Measurements from ENCODE around the gene OTULIN. TPM values are rescaled to one million over a fixed set of nuclear protein-coding genes. Genes with fewer than 3 reads are reported as not detected.
A peak's percentile ranks its signal among the peaks of the same experiment; 100 is the strongest.

The OTULIN gene
- total RNA-seq, 2 donors from 2014 or later: 19.7 to 37.6 TPM

DNA sequence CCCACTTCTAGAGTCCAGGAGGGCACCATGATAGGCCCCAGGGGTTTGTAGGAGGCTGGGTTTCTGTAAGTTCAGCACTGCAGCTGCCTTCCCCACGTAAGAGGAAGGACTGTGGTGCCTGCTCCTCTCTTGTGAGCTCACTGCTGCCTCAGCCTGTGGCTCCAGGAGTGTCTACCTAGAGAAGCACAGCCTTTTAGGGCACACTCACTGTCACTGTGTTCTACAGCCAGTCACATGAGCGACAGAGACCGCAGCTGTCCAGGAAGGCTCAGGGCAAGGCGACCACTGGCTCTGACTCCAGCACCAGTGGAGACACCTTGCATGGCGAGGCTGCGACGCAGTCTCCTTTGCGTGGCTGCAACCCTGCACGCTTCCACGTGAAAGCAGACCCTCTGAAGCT is 72.8 kb downstream of the OTULIN start:
- TF ChIP-seq, protein P1, sequence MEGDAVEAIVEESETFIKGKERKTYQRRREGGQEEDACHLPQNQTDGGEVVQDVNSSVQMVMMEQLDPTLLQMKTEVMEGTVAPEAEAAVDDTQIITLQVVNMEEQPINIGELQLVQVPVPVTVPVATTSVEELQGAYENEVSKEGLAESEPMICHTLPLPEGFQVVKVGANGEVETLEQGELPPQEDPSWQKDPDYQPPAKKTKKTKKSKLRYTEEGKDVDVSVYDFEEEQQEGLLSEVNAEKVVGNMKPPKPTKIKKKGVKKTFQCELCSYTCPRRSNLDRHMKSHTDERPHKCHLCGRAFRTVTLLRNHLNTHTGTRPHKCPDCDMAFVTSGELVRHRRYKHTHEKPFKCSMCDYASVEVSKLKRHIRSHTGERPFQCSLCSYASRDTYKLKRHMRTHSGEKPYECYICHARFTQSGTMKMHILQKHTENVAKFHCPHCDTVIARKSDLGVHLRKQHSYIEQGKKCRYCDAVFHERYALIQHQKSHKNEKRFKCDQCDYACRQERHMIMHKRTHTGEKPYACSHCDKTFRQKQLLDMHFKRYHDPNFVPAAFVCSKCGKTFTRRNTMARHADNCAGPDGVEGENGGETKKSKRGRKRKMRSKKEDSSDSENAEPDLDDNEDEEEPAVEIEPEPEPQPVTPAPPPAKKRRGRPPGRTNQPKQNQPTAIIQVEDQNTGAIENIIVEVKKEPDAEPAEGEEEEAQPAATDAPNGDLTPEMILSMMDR (IDR thresholded peaks at IDR 0.05): no peak
- no peak for TF ChIP-seq POLR2A (IDR thresholded peaks at IDR 0.05)
- intact Hi-C loops (cut with DNase I): no loop called here
- no peaks in the 10 kb centered on the region for H3K36me3 ChIP-seq (replicated peaks in 1 of 2; ENCODE audit: insufficient read depth in 1 of 2, low read depth in 2 of 2)
- no peaks in the 10 kb centered on the region for H3K4me1 ChIP-seq
- DNase-seq (no peak), ATAC-seq (no peak)
- WGBS, 2 donors: 93 to 98% methylated on average over 8 to 10 of the region's 10 CpGs
- no peak overlapping the region for H3K27ac ChIP-seq
- no peaks in the 10 kb centered on the region for H3K27me3 ChIP-seq
- no peaks in the 10 kb centered on the region for H3K9me3 ChIP-seq
- no peak overlapping the region for H3K4me3 ChIP-seq

DNA sequence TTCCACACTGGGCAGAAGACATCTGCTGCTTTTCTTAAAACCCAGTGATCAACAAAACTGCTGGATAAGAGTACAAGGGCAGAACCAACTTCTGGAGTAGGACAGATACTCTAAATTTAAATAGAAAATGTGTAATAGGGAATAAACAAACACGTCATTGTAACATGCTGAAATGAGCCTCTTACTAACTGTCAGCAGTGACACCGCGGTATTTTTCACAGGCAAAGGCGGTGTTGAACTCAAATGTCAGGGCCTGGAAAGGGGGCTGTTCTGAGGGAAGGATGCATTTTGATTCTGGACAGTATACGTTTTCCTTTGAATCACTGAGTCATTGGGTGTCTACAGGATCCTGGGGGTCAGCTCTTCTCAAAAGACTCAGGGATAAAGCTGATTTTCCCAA is 73.5 kb downstream of the OTULIN start:
- H3K9me3 ChIP-seq: no peaks in the 10 kb centered on the region
- DNase-seq (no peak), ATAC-seq (no peak)
- TF ChIP-seq, protein P1 (IDR thresholded peaks at IDR 0.05): no peak
- TF ChIP-seq POLR2A (IDR thresholded peaks at IDR 0.05): no peak
- no peaks in the 10 kb centered on the region for H3K4me1 ChIP-seq
- intact Hi-C loops (cut with DNase I): no loop called here
- H3K27me3 ChIP-seq: no peaks in the 10 kb centered on the region
- H3K27ac ChIP-seq: no peak overlapping the region
- no peak overlapping the region for H3K4me3 ChIP-seq
- 84 to 94% methylated on average over 5 of the region's 5 CpGs for whole genome bisulfite sequencing, 2 donors
- H3K36me3 ChIP-seq (replicated peaks in 1 of 2; ENCODE audit: insufficient read depth in 1 of 2, low read depth in 2 of 2): no peaks in the 10 kb centered on the region

DNA sequence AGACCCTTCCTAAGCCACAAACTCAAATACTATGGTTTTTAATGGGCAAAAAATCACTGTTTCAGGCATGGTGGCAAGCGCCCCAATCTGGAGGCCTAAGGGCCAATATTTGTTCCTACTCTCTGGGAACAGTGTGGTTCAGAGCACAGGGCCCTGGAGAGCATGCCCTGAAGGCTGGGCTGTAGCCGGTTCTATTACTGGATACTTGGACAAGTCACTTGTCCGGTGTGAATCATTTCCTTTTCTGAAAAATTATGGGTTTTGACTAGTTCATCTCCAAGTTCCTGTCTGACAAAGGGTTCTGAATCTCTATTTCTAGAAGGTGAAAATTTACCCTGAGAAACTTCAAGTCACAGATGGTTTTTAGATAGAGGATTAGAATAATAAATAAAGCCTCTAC is 75.0 kb downstream of the OTULIN start:
- ATAC-seq (no peak), DNase-seq (peak in 1 of 4 donors; percentile 23)
- TF ChIP-seq, protein P1 (IDR thresholded peaks at IDR 0.05): no peak
- no peak for TF ChIP-seq POLR2A (IDR thresholded peaks at IDR 0.05)
- no peak overlapping the region for H3K27ac ChIP-seq
- no peaks in the 10 kb centered on the region for H3K4me1 ChIP-seq
- 75 to 83% methylated on average over 3 of the region's 3 CpGs for WGBS, 2 donors
- intact Hi-C loops (cut with DNase I): no loop called here
- no peak overlapping the region for H3K4me3 ChIP-seq
- no peaks in the 10 kb centered on the region for H3K36me3 ChIP-seq (replicated peaks in 1 of 2; ENCODE audit: insufficient read depth in 1 of 2, low read depth in 2 of 2)
- H3K27me3 ChIP-seq: no peaks in the 10 kb centered on the region
- H3K9me3 ChIP-seq: no peaks in the 10 kb centered on the region

DNA sequence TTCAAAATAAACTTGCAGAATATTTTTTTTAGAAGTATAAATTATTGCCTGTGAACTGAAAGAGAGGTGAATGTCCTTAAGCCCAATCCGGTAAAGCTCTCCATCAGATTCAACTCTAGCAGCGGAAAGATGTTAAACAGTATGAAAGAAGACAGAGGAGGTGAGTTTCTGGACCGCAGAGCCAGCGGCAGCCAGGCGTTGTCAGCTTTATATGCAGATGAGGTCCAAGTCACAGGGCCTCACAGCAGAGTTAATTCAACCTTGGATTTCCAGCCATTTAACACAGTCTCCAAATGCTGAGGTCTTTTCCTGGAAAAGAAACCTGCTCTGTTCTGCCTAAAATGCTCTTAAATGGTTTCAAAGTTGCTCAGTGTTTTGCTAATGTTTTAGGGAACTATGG is 75.5 kb downstream of the OTULIN start:
- Histone ChIP-seq H3K27me3 (no peaks in the 10 kb centered on the region), H3K9me3 (no peaks in the 10 kb centered on the region), H3K4me3 (no peak overlapping the region), H3K27ac (no peak overlapping the region), H3K4me1 (no peaks in the 10 kb centered on the region), H3K36me3 (replicated peaks in 1 of 2; ENCODE audit: insufficient read depth in 1 of 2, low read depth in 2 of 2) (no peaks in the 10 kb centered on the region)
- TF ChIP-seq, protein P1 (IDR thresholded peaks at IDR 0.05): no peak
- no peak for TF ChIP-seq POLR2A (IDR thresholded peaks at IDR 0.05)
- no peak for DNase-seq
- intact Hi-C loops (cut with DNase I): no loop called here
- ATAC-seq: no peak
- 88 to 91% methylated on average over 5 of the region's 5 CpGs for WGBS, 2 donors

DNA sequence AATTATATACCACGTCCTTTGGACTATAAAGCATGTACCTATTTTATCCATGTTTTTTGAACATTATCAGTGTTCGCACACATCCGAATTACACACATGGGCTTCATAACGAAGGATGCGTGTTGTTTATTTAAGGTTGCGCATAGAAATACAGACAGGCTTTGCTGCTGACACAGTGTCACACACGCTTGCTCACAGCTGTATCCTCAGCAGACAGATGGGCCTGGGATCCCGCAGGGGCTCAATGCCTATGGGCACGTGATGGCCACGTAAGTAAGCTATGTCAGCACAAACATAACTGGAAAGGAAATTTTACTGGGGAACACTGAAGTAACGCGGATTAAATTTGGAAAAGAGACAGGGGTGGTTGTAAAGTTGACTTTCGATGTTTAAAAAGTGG is 76.6 kb downstream of the OTULIN start:
- no peak for DNase-seq
- Histone ChIP-seq H3K27me3 (no peaks in the 10 kb centered on the region), H3K9me3 (no peaks in the 10 kb centered on the region), H3K36me3 (replicated peaks in 1 of 2; ENCODE audit: insufficient read depth in 1 of 2, low read depth in 2 of 2) (no peaks in the 10 kb centered on the region), H3K27ac (no peak overlapping the region), H3K4me3 (no peak overlapping the region), H3K4me1 (no peaks in the 10 kb centered on the region)
- WGBS, 2 donors: 90 to 94% methylated on average over 13 of the region's 13 CpGs
- intact Hi-C loops (cut with DNase I): no loop called here
- no peak for ATAC-seq
- no peak for TF ChIP-seq POLR2A (IDR thresholded peaks at IDR 0.05)
- TF ChIP-seq, protein P1 (IDR thresholded peaks at IDR 0.05): no peak
